ENCODE results near the gene SLC29A1.

Gene SLC29A1

GRCh38 chr6:44267252-44267651 is 43.9 kb downstream of the SLC29A1 start:
- ATAC-seq (ENCODE audit: low read depth) = no peak
- Histone ChIP-seq H3K36me3 (ENCODE audit: low read depth) (no peaks in the 10 kb centered on the region), H3K27ac (ENCODE audit: poor library complexity, severe bottlenecking) (no peak overlapping the region), H3K9me3 (ENCODE audit: severe bottlenecking) (no peaks in the 10 kb centered on the region), H3K4me1 (ENCODE audit: insufficient read depth, poor library complexity, severe bottlenecking) (peaks cover 18% of the 10 kb centered on the region), H3K27me3 (ENCODE audit: insufficient read depth, poor library complexity, severe bottlenecking) (peaks cover 20% of the 10 kb centered on the region), H3K4me3 (ENCODE audit: severe bottlenecking) (no peak overlapping the region)
- no peak for DNase-seq (ENCODE audit: low spot score)
- TF ChIP-seq CTCF (IDR thresholded peaks at IDR 0.05; ENCODE audit: poor library complexity, severe bottlenecking) = no peak

GRCh38 chr6:44268095-44268628 is 44.8 kb downstream of the SLC29A1 start:
- no peak for DNase-seq (ENCODE audit: low spot score)
- Histone ChIP-seq H3K4me3 (ENCODE audit: severe bottlenecking) (no peak overlapping the region), H3K9me3 (ENCODE audit: severe bottlenecking) (no peaks in the 10 kb centered on the region), H3K27me3 (ENCODE audit: insufficient read depth, poor library complexity, severe bottlenecking) (peaks cover 25% of the 10 kb centered on the region), H3K36me3 (ENCODE audit: low read depth) (no peaks in the 10 kb centered on the region), H3K4me1 (ENCODE audit: insufficient read depth, poor library complexity, severe bottlenecking) (peaks cover 14% of the 10 kb centered on the region), H3K27ac (ENCODE audit: poor library complexity, severe bottlenecking) (no peak overlapping the region)
- ATAC-seq (ENCODE audit: low read depth) = peak; percentile 21; the same call in 1 of the 3 replicates
- peak; percentile 92 for TF ChIP-seq CTCF (IDR thresholded peaks at IDR 0.05; ENCODE audit: poor library complexity, severe bottlenecking)

GRCh38 chr6:44269178-44269920 is 46.0 kb downstream of the SLC29A1 start:
- H3K27me3 ChIP-seq (ENCODE audit: insufficient read depth, poor library complexity, severe bottlenecking) = peaks cover 25% of the 10 kb centered on the region
- H3K4me3 ChIP-seq (ENCODE audit: severe bottlenecking) = no peak overlapping the region
- H3K4me1 ChIP-seq (ENCODE audit: insufficient read depth, poor library complexity, severe bottlenecking) = peaks cover 2% of the 10 kb centered on the region
- H3K9me3 ChIP-seq (ENCODE audit: severe bottlenecking) = no peaks in the 10 kb centered on the region
- no peaks in the 10 kb centered on the region for H3K36me3 ChIP-seq (ENCODE audit: low read depth)
- no peak for TF ChIP-seq CTCF (IDR thresholded peaks at IDR 0.05; ENCODE audit: poor library complexity, severe bottlenecking)
- no peak for DNase-seq (ENCODE audit: low spot score)
- ATAC-seq (ENCODE audit: low read depth) = no peak
- H3K27ac ChIP-seq (ENCODE audit: poor library complexity, severe bottlenecking) = no peak overlapping the region

- ATAC-seq (ENCODE audit: low read depth) = no peak
- Histone ChIP-seq H3K4me1 (ENCODE audit: insufficient read depth, poor library complexity, severe bottlenecking) (no peaks in the 10 kb centered on the region), H3K9me3 (ENCODE audit: severe bottlenecking) (no peaks in the 10 kb centered on the region), H3K27ac (ENCODE audit: poor library complexity, severe bottlenecking) (no peak within 1 kb of the TSS), H3K36me3 (ENCODE audit: low read depth) (no peaks in the 10 kb centered on the region), H3K4me3 (ENCODE audit: severe bottlenecking) (peak within 1 kb of the TSS; percentile 32), H3K27me3 (ENCODE audit: insufficient read depth, poor library complexity, severe bottlenecking) (peaks cover 25% of the 10 kb centered on the region)
- no peak for TF ChIP-seq CTCF (IDR thresholded peaks at IDR 0.05; ENCODE audit: poor library complexity, severe bottlenecking)
- no peak for DNase-seq (ENCODE audit: low spot score)
Measured at GRCh38 chr6:44269921-44270525, 46.6 kb downstream of the SLC29A1 start, which contains the start of gene TMEM151B. TMEM151B (plus strand) TSS chr6:44270450; CDS start chr6:44270743, 293 bp downstream.
